ENCODE measurements around the gene HECW1. TPM values are rescaled to one million over a fixed set of nuclear protein-coding genes. Genes with fewer than 3 reads are reported as not detected.

HECW1 gene
- total RNA-seq, 4 donors from 2014 or later = 0.83 to 3.9 (median 2.7) TPM; not detected in 1

DNA sequence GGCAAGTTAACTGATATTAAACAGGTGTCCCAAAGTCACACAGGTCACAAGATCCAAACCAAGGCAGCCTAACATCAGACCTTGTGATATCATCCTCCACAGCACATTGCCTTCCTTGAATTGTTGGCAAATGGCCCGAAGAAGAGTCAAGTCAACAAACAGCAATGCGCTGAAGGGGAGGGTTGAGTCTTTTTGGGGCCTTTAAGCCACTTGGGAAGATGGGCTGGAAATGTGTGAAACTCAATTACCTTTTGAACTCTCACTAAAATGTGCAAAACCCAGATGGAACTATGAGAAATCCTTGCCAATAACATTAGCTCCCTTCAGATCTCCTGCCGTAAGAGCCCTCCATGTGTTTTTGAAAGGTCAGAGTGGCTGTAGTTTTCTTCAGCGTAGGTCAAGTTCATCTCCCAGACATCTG, 422.6 kb downstream of the HECW1 start:
- no peaks in the 10 kb centered on the region for H3K9me3 ChIP-seq
- H3K36me3 ChIP-seq = no peaks in the 10 kb centered on the region
- no peak for DNase-seq
- no peaks in the 10 kb centered on the region for H3K4me1 ChIP-seq
- no peak overlapping the region for H3K27ac ChIP-seq
- H3K27me3 ChIP-seq = no peaks in the 10 kb centered on the region
- no peak for TF ChIP-seq POLR2A (IDR thresholded peaks at IDR 0.05)
- TF ChIP-seq, protein P1, sequence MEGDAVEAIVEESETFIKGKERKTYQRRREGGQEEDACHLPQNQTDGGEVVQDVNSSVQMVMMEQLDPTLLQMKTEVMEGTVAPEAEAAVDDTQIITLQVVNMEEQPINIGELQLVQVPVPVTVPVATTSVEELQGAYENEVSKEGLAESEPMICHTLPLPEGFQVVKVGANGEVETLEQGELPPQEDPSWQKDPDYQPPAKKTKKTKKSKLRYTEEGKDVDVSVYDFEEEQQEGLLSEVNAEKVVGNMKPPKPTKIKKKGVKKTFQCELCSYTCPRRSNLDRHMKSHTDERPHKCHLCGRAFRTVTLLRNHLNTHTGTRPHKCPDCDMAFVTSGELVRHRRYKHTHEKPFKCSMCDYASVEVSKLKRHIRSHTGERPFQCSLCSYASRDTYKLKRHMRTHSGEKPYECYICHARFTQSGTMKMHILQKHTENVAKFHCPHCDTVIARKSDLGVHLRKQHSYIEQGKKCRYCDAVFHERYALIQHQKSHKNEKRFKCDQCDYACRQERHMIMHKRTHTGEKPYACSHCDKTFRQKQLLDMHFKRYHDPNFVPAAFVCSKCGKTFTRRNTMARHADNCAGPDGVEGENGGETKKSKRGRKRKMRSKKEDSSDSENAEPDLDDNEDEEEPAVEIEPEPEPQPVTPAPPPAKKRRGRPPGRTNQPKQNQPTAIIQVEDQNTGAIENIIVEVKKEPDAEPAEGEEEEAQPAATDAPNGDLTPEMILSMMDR (IDR thresholded peaks at IDR 0.05) = no peak
- H3K4me3 ChIP-seq = no peak overlapping the region

DNA sequence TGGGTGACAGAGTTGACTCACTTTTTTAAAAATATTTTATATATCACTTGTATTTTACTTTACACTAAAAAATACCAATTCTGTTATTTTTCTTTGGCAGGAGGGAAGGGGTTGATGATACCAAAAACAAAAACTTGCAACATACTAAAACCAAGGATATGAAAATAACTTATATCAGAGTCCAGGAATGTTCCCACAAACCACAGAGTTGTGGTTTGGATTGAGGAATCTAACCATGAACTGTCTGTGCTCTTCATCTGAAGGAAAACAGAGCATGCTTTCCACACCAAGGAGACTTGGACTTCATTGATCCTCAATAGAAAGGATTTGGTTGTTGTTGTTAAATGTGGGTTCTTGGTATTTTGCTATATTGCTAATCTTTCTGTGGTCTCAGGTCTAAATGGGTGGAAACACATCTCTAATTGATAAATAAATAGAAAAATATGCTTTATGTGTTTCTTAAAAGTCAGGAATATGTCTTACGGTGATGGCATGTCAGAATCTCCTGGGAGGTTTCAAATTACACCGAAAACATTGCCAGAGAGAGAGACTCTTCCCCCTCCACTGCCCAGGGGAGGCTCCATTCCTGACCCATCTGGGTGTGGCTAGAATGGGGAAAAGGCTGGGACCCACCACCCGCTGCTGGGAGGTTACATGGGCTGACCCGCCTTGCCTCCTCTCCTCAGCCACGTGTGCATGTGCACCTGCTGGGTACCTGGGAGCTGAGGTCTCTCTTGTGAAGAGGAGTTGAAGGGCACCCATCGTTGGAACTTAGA, 423.6 kb downstream of the HECW1 start:
- no peaks in the 10 kb centered on the region for H3K36me3 ChIP-seq
- TF ChIP-seq POLR2A (IDR thresholded peaks at IDR 0.05) = no peak
- TF ChIP-seq, protein P1 (IDR thresholded peaks at IDR 0.05) = no peak
- H3K9me3 ChIP-seq = no peaks in the 10 kb centered on the region
- no peak overlapping the region for H3K4me3 ChIP-seq
- no peak for DNase-seq
- H3K27me3 ChIP-seq = no peaks in the 10 kb centered on the region
- no peak overlapping the region for H3K27ac ChIP-seq
- H3K4me1 ChIP-seq = no peaks in the 10 kb centered on the region

DNA sequence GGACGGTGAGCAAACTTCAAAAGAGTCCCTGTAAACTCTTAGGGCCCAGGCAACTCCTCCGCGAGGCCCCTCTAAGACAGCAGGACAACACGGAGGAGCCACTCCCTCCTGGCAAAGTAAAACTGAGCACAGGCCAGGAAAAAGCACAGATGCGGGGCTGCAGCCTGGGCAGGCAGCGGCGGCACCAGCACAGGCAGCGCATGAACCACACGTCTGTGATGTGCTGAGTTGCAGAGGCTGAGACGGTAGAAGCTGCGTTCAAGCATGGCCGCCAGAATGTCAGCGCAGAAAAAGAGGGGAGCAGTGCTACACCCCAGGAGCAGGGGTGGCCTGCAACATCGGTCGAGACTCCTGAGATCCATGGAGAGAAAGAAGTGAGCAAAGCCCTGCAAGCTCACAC, 424.3 kb downstream of the HECW1 start:
- no peaks in the 10 kb centered on the region for H3K9me3 ChIP-seq
- no peak overlapping the region for H3K27ac ChIP-seq
- DNase-seq = no peak
- H3K4me3 ChIP-seq = no peak overlapping the region
- no peaks in the 10 kb centered on the region for H3K4me1 ChIP-seq
- H3K36me3 ChIP-seq = no peaks in the 10 kb centered on the region
- TF ChIP-seq, protein P1 (IDR thresholded peaks at IDR 0.05) = no peak
- no peak for TF ChIP-seq POLR2A (IDR thresholded peaks at IDR 0.05)
- H3K27me3 ChIP-seq = no peaks in the 10 kb centered on the region

DNA sequence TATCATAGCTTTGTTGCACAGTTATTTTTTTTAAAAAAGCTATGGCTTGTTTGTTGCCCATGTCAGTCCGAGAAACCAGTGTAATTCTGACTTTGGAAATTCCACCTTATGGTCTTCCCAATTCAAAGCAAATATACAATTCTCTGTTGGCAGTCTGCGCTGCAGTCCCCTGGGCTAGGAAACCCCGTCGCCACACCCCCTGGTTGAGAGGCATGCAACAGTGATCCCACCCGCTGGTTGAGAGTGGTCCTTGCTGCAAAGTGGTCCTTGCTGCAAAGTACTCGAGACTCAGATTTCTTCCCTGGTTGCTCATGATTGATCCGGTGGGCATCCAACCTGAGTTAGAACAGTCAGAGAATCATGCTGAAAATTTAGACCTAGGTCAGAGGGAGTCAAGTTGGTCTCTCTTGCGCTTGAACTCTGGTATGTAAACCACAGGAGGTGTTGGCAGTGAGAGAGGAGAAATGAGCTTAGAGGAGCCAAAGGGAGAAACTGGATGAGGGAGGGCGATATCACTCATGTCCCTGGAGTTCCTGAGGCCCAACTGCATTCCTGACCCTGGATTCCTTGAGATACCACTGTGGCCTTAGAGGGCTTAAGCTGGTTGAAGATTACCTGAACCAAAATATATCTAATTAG, 425.4 kb downstream of the HECW1 start:
- no peak overlapping the region for H3K27ac ChIP-seq
- no peak for DNase-seq
- no peaks in the 10 kb centered on the region for H3K36me3 ChIP-seq
- H3K4me1 ChIP-seq = no peaks in the 10 kb centered on the region
- H3K27me3 ChIP-seq = no peaks in the 10 kb centered on the region
- no peaks in the 10 kb centered on the region for H3K9me3 ChIP-seq
- no peak overlapping the region for H3K4me3 ChIP-seq
- TF ChIP-seq, protein P1 (IDR thresholded peaks at IDR 0.05) = no peak
- TF ChIP-seq POLR2A (IDR thresholded peaks at IDR 0.05) = no peak

DNA sequence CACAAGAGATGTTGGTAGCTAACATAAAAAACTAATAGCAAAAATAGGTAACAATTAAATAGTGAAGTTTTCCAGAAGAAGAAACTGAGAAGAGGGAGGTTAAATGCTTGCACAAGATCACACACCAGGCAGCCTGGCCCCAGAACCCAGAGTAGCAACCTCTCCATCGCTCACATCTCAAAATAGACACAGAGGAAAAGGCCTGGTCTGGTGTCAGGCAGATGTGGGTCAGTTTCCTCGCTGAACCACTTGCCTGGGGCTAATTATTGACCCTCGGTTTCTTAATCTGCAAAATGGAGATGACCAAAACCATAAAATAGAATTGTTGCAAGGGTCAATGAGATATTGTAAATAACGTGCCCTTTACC, 425.9 kb downstream of the HECW1 start:
- Histone ChIP-seq H3K4me1 (no peaks in the 10 kb centered on the region), H3K27me3 (no peaks in the 10 kb centered on the region), H3K27ac (no peak overlapping the region), H3K4me3 (no peak overlapping the region), H3K36me3 (no peaks in the 10 kb centered on the region), H3K9me3 (no peaks in the 10 kb centered on the region)
- no peak for TF ChIP-seq POLR2A (IDR thresholded peaks at IDR 0.05)
- TF ChIP-seq, protein P1 (IDR thresholded peaks at IDR 0.05) = no peak
- DNase-seq = no peak
